Mesenchymal stem cell (in vitro differentiated cells and primary cell): Measurements from ENCODE around the gene SYTL3. TPM values are rescaled to one million over a fixed set of nuclear protein-coding genes. Genes with fewer than 3 reads are reported as not detected.

Experiments
- DNase-seq: peaks from one replicate; pipeline ENCODE4 v3.0.0-alpha.2; 2013
- H2AFZ ChIP-seq: one replicate; pipeline ENCODE4 v1.6.1; 2013; ENCODE audit warnings: low read depth, mild to moderate bottlenecking, control low read depth, inconsistent platforms, low read length, moderate library complexity
- H2AK5ac ChIP-seq: 2 replicates; pipeline ENCODE4 v1.6.1; 2013; ENCODE audit warnings: low read length, moderate library complexity, mild to moderate bottlenecking, inconsistent platforms; ENCODE audit not compliant: severe bottlenecking
- H2BK120ac ChIP-seq: one replicate; pipeline ENCODE4 v1.6.1; 2013; ENCODE audit warnings: low read depth, mild to moderate bottlenecking, inconsistent platforms, low read length, moderate library complexity
- H2BK12ac ChIP-seq, 2 experiments: one replicate each; pipeline ENCODE4 v1.6.1; 2013; ENCODE audit warnings: inconsistent platforms in 2 of 2, low read length in 2 of 2, mild to moderate bottlenecking in 2 of 2, moderate library complexity in 2 of 2, control low read depth in 1 of 2
- H2BK15ac ChIP-seq: one replicate; pipeline ENCODE4 v1.6.1; 2013; ENCODE audit warnings: mild to moderate bottlenecking, low read depth, inconsistent platforms; ENCODE audit not compliant: poor library complexity, severe bottlenecking
- H2BK5ac ChIP-seq: 2 replicates; pipeline ENCODE4 v1.6.1; 2013; ENCODE audit warnings: low read depth, mild to moderate bottlenecking, low read length, control low read depth, inconsistent platforms; ENCODE audit not compliant: poor library complexity, severe bottlenecking
- H3K14ac ChIP-seq, 2 experiments: one replicate each; pipeline ENCODE4 v1.6.1; 2013; ENCODE audit warnings: inconsistent platforms in 2 of 2, low read length in 2 of 2, control low read depth in 1 of 2, mild to moderate bottlenecking in 1 of 2, moderate library complexity in 1 of 2
- H3K18ac ChIP-seq, 2 experiments: one replicate each; pipeline ENCODE4 v1.6.1; 2013; ENCODE audit warnings: inconsistent platforms in 2 of 2, low read length in 2 of 2, control low read depth in 1 of 2, low read depth in 1 of 2, mild to moderate bottlenecking in 1 of 2
- H3K23ac ChIP-seq, 2 experiments: one replicate each; pipeline ENCODE4 v1.6.1; 2013; ENCODE audit warnings: inconsistent platforms in 2 of 2, low read length in 2 of 2, mild to moderate bottlenecking in 2 of 2, moderate library complexity in 2 of 2, control low read depth in 1 of 2
- H3K27ac ChIP-seq: 2 replicates; pipeline ENCODE4 v1.5.1; 2013; ENCODE audit warnings: mild to moderate bottlenecking, moderate library complexity, low read length, control low read depth, inconsistent platforms; ENCODE audit not compliant: poor library complexity, severe bottlenecking
- H3K27me3 ChIP-seq, 2 experiments: 2 replicates each; pipeline versions ENCODE4 v1.6.1 to v1.7.0; 2013; ENCODE audit warnings: low read length in 2 of 2, mild to moderate bottlenecking in 2 of 2, moderate library complexity in 2 of 2, control low read depth in 1 of 2, inconsistent platforms in 1 of 2; ENCODE audit not compliant: control insufficient read depth in 1 of 2, insufficient read depth in 1 of 2
- H3K36me3 ChIP-seq, 2 experiments: 2 replicates each; pipeline versions ENCODE4 v1.6.1 to v1.7.0; 2013; ENCODE audit warnings: low read length in 2 of 2, control low read depth in 1 of 2, inconsistent platforms in 1 of 2, low read depth in 1 of 2, mild to moderate bottlenecking in 1 of 2; ENCODE audit not compliant: insufficient read depth in 2 of 2, control insufficient read depth in 1 of 2
- H3K4ac ChIP-seq, 2 experiments: one replicate each; pipeline ENCODE4 v1.6.1; 2013; ENCODE audit warnings: inconsistent platforms in 2 of 2, low read length in 2 of 2, mild to moderate bottlenecking in 2 of 2, moderate library complexity in 2 of 2, control low read depth in 1 of 2, low read depth in 1 of 2
- H3K4me1 ChIP-seq: 2 replicates; pipeline ENCODE4 v1.6.1; 2013; ENCODE audit warnings: low read depth, low read length, control low read depth; ENCODE audit not compliant: control insufficient read depth, insufficient read depth
- H3K4me2 ChIP-seq: 2 replicates; pipeline ENCODE4 v1.6.1; 2013; ENCODE audit warnings: low read length, mild to moderate bottlenecking, inconsistent platforms; ENCODE audit not compliant: poor library complexity, severe bottlenecking
- H3K4me3 ChIP-seq, 2 experiments: 2 replicates each; pipeline versions ENCODE4 v1.5.1 to v1.7.0; 2013; ENCODE audit warnings: low read length in 2 of 2, mild to moderate bottlenecking in 2 of 2, control low read depth in 1 of 2, low read depth in 1 of 2; ENCODE audit not compliant: insufficient read depth in 1 of 2
- H3K79me1 ChIP-seq: replicated peaks from 2 replicates; pipeline ENCODE4 v1.6.1; 2013; ENCODE audit warnings: mild to moderate bottlenecking, control low read depth, low read length, inconsistent platforms; ENCODE audit not compliant: poor library complexity, severe bottlenecking
- H3K9ac ChIP-seq: 2 replicates; pipeline ENCODE4 v1.7.0; 2013; ENCODE audit warnings: mild to moderate bottlenecking, low read length, moderate library complexity
- H3K9me3 ChIP-seq: 2 replicates; pipeline ENCODE4 v1.7.0; 2013; ENCODE audit warnings: mild to moderate bottlenecking, low read length; ENCODE audit not compliant: control insufficient read depth
- H4K8ac ChIP-seq: one replicate; pipeline ENCODE4 v1.6.1; 2013; ENCODE audit warnings: inconsistent platforms, mild to moderate bottlenecking, low read length, moderate library complexity
- H4K91ac ChIP-seq: one replicate; pipeline ENCODE4 v1.6.1; 2013; ENCODE audit warnings: mild to moderate bottlenecking, low read length, inconsistent platforms
- WGBS: methylation state at CpG from one replicate; pipeline ENCODE4 v1.1.7; 2013; ENCODE audit warnings: mixed read lengths; 5-methylcytosine and 5-hydroxymethylcytosine counted together
- polyA plus RNA-seq, 2 experiments: library from polyadenylated mRNA; stranded (reverse); fragments of 200-250 nt; gene quantifications; one replicate each; pipeline ENCODE4 v1.2.3, GENCODE V29; 2013

SYTL3 gene
- polyA plus RNA-seq (2013, experiment 1 of 2): 2.1 TPM
- 2.3 TPM for polyA plus RNA-seq (2013, experiment 2 of 2)

- peak within 1 kb of the TSS; percentile 78 for H4K8ac ChIP-seq
- H2BK120ac ChIP-seq: no peak within 1 kb of the TSS
- H2BK15ac ChIP-seq: peak within 1 kb of the TSS; percentile 44
- H2BK12ac ChIP-seq: peak within 1 kb of the TSS; percentile 85 to 90
- H3K9ac ChIP-seq: peak within 1 kb of the TSS; percentile 73
- peak within 1 kb of the TSS in 1 of 2 experiments; percentile 69 for H3K4ac ChIP-seq
- WGBS: 71% methylated on average over 12 of the region's 15 CpGs
- peak within 1 kb of the TSS in 1 of 2 experiments; percentile 3 for H3K4me3 ChIP-seq
- H3K23ac ChIP-seq: no peak within 1 kb of the TSS
- H3K79me1 ChIP-seq: no peaks in the 10 kb centered on the region
- no peak within 1 kb of the TSS for H2AFZ ChIP-seq
- peak within 1 kb of the TSS in 1 of 2 experiments; percentile 44 for H3K14ac ChIP-seq
- H3K4me1 ChIP-seq: peaks cover 8% of the 10 kb centered on the region
- peak; percentile 75 for DNase-seq
- H2BK5ac ChIP-seq: no peak within 1 kb of the TSS
- no peaks in the 10 kb centered on the region for H3K36me3 ChIP-seq
- H4K91ac ChIP-seq: peak within 1 kb of the TSS; percentile 89
- no peaks in the 10 kb centered on the region for H3K27me3 ChIP-seq
- H3K4me2 ChIP-seq: peak within 1 kb of the TSS; percentile 54
- H3K18ac ChIP-seq: peak within 1 kb of the TSS; percentile 75 to 89
- H3K9me3 ChIP-seq: no peaks in the 10 kb centered on the region
- H3K27ac ChIP-seq: peak within 1 kb of the TSS; percentile 43
- H2AK5ac ChIP-seq: peak within 1 kb of the TSS; percentile 33
Measured at GRCh38 chr6:158649289-158650143, at the start of gene SYTL3. Gene SYTL3 (plus strand): TSS chr6:158650054. CDS start chr6:158663269, 13,215 bp downstream.

- no peak for DNase-seq
Measured at GRCh38 chr6:158603261-158604047, 46.4 kb upstream of the SYTL3 start.

GRCh38 chr6:158604048-158604406 lies 45.8 kb upstream of the SYTL3 start:
- no peak for DNase-seq
- Histone ChIP-seq H2BK120ac (no peak overlapping the region), H3K9ac (no peak overlapping the region), H3K14ac (no peak overlapping the region), H2BK15ac (no peak overlapping the region), H3K4me2 (no peak overlapping the region), H4K8ac (no peak overlapping the region), H3K4ac (no peak overlapping the region), H3K9me3 (no peaks in the 10 kb centered on the region), H3K36me3 (peaks cover 49 to 62% of the 10 kb centered on the region in 2 experiments), H2BK12ac (no peak overlapping the region), H2BK5ac (no peak overlapping the region), H3K23ac (no peak overlapping the region), H3K79me1 (peaks cover 36% of the 10 kb centered on the region), H3K4me3 (no peak overlapping the region), H4K91ac (no peak overlapping the region), H3K4me1 (peaks cover 1% of the 10 kb centered on the region), H3K27ac (no peak overlapping the region), H2AK5ac (no peak overlapping the region), H3K27me3 (no peaks in the 10 kb centered on the region), H2AFZ (no peak overlapping the region), H3K18ac (no peak overlapping the region)
- 97% methylated on average over 6 of the region's 6 CpGs for WGBS

More at GRCh38 chr6:158603261-158604047, 46.4 kb upstream of the SYTL3 start:
- no peak overlapping the region for H3K18ac ChIP-seq
- H2AFZ ChIP-seq: no peak overlapping the region
- no peak overlapping the region for H2BK12ac ChIP-seq
- no peaks in the 10 kb centered on the region for H3K9me3 ChIP-seq
- peak overlapping the region; percentile 79 for H4K8ac ChIP-seq
- H3K4me1 ChIP-seq: peaks cover 1% of the 10 kb centered on the region
- no peak overlapping the region for H3K14ac ChIP-seq
- no peak overlapping the region for H3K4ac ChIP-seq
- H3K4me3 ChIP-seq: no peak overlapping the region
- no peaks in the 10 kb centered on the region for H3K27me3 ChIP-seq
- H3K36me3 ChIP-seq: peaks cover 48 to 59% of the 10 kb centered on the region in 2 experiments
- H3K23ac ChIP-seq: no peak overlapping the region
- H3K79me1 ChIP-seq: peaks cover 39% of the 10 kb centered on the region
- no peak overlapping the region for H2BK5ac ChIP-seq
- H3K4me2 ChIP-seq: no peak overlapping the region
- H2BK15ac ChIP-seq: no peak overlapping the region
- no peak overlapping the region for H3K9ac ChIP-seq
- H4K91ac ChIP-seq: no peak overlapping the region
- no peak overlapping the region for H2BK120ac ChIP-seq
- H3K27ac ChIP-seq: no peak overlapping the region
- no peak overlapping the region for H2AK5ac ChIP-seq
- 93% methylated on average over 14 of the region's 15 CpGs for WGBS
